Fibroblast of the conjunctiva (primary cell): ENCODE results near the gene IL4R.
"Not testable (repeated sequence)": the region's sequence is repeated elsewhere in the genome, so short reads cannot be mapped to it uniquely, and the experiment has no call there.

ENCODE experiments used
- DNase-seq: peaks from one replicate; pipeline ENCODE4 v3.0.0-alpha.2; 2010; ENCODE audit warnings: low read depth

IL4R gene

DNA sequence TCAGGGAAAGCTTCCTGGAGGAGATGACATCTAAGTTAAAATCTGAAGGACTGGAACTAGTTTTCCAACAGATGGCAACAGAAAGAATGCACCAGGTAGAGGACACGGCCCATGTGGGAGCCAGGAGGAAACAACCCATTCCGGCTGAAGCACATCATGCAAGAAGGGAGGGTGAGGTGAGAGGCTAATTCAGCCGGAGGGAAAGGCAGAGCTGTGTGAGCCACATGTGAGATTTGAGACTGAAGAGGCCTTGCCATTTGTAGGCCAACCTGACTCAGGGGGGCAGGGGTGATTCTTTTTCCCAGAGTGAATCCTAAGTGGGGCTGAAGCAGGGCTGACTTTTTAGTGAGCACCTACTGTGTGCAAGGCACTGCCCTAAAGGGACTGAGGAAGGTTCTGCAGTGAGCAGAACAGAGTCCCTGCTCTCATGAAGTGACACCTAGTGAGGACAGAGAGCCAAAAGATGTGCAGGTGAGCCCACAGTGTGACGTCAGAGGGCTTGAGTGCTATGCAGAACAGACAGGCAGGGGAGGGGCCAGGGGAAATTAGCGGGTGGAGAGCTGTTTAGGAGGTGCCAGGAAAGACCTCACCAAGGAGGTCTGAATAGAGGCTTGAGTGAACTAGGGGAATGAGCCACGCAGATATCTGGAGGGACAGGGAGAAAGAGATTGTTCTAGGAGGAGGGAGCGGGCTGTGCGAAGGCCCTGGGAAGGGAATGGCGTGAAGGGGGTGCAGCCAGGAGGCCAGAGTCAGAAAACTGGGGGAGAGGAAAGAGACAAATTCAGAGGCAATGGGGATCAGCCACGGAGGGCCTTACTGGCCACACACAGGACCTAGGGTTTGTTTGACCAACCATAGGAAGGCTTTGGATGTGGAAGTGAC, 68.4 kb downstream of the IL4R start:
- no peak for DNase-seq

GRCh38 chr16:27383556-27384243, 69.9 kb downstream of the IL4R start:
- no peak for DNase-seq

- DNase-seq, result no peak
Measured at GRCh38 chr16:27384425-27384824, 70.7 kb downstream of the IL4R start.

GRCh38 chr16:27385398-27385797, 71.6 kb downstream of the IL4R start:
- no peak for DNase-seq

DNA sequence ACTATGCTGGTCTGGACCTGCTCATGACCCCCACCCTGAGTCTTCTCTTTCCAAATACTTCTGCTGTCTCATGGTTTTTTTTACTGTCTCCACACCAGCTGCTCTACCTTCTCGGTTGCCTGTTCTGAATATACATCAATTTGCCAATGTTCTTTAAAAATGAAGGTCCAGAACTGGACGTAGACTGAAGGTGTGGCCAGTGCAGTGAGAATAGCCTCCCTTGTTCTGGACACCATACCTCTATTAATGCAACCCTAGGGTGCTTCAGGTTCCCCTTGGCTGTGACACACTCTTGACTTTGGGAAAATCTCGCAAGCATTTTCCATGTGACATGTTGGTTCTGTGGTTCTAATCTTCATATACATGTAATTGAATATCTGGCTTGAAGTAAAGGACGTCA, 72.9 kb downstream of the IL4R start:
- DNase-seq, result no peak

DNA sequence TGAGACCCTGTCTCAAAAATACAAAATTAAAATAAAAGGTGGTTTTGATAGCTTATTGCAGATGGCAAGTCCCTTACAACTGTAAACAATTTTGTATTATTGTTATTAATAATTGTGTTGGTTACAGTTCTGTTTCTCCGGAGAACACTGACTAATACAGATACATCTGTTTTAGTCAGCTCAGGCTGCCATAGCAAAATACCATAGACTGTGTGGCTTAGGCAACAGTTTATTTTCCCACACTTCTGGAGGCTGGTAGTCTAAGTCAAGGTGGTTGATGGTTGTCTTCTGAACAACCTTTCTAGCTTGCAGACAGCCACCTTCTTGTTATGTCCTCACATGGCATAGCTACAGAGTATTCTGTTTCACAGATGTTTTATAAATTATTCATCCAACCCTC, 74.0 kb downstream of the IL4R start:
- no peak for DNase-seq

DNA sequence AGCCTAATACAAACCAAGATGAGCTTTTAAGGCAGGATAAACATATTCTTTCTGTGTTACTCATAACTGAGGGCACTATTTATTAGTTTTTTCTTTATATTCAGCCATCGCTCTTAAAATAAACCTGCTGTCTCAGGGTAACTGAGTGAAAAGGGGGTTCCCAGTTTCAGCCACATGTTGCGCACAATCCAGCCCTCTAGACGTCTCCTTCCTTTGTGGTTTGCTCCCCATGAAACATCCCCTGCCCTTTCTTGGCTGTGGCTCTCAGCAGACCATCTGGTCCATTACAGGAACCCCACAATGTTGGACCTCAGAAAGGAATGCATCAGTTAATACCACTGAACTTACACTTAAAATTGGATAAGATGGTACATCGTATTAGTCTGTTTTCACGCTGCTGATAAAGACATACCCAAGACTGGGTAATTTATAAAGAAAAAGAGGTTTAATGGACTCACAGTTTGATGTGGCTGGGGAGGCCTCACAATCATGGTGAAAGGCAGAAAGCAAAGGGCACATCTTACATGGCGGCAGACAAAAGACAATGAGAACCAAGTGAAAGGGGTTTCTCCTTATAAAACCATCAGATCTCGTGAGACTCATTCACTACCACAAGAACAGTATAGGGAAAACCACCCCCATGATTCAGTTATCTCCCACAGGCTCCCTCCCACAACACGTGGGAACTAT, 75.6 kb downstream of the IL4R start:
- no peak for DNase-seq

- DNase-seq, result no peak
Measured at GRCh38 chr16:27390151-27390550, 76.4 kb downstream of the IL4R start.

GRCh38 chr16:27392671-27393070, 78.9 kb downstream of the IL4R start:
- DNase-seq, result no peak

GRCh38 chr16:27394516-27394915, 80.7 kb downstream of the IL4R start:
- no peak for DNase-seq

GRCh38 chr16:27398341-27398893, 84.6 kb downstream of the IL4R start:
- not testable (repeated sequence) for DNase-seq

- DNase-seq, result no peak
Measured at GRCh38 chr16:27398894-27399853, 85.4 kb downstream of the IL4R start.

GRCh38 chr16:27399969-27400368, 86.2 kb downstream of the IL4R start:
- DNase-seq, result no peak

- no peak for DNase-seq
Measured at GRCh38 chr16:27400751-27401620, 87.2 kb downstream of the IL4R start.

DNA sequence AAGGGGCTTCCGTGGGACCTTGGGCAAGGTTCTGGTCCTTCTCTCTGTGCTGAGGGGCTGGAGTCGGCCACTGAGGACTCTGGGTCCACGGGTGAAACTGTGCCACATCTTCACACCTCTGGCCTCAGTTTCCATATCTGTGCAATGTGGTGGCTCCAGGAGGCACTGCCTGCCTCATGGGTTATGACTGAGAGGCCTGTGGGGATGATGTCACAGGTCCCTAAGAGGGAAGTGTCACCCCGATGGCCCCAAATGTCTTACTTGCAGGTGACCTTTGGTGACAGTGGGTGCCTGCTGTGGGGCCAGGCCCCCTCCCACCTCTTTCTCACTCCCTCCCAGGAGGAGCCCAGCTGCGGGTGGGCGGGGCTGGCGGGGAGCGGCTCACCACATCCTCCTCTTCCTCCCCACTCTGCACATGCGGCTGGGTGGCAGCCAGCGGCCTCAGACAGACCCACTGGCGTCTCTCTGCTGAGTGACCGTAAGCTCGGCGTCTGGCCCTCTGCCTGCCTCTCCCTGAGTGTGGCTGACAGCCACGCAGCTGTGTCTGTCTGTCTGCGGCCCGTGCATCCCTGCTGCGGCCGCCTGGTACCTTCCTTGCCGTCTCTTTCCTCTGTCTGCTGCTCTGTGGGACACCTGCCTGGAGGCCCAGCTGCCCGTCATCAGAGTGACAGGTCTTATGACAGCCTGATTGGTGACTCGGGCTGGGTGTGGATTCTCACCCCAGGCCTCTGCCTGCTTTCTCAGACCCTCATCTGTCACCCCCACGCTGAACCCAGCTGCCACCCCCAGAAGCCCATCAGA, 88.2 kb downstream of the IL4R start, which contains the start of gene IL21R:
Gene IL21R, plus strand, starts transcription at position 407 of the 801 bp plus-strand sequence. CDS start 27,898 bp downstream, outside the sequence.
- no peak for DNase-seq

DNA sequence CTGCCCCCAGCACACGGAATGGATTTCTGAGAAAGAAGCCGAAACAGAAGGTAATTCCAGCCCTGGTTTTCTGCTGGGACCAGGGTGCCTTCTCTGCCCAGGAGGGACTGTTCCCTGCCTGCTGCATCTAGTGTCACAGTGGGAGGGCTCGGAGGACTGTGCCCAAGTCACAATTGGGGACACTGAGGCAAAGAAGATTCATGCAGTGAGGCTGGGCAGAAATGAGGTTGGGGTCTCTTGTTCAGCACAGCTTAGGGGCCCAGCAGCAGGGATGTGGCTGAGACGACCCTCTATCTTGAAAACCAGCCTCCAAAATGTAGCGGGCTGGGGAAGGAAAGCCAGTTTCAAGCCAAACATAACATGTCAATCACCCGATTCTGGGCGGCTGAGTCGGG, 88.8 kb downstream of the IL4R start:
- no peak for DNase-seq

DNA sequence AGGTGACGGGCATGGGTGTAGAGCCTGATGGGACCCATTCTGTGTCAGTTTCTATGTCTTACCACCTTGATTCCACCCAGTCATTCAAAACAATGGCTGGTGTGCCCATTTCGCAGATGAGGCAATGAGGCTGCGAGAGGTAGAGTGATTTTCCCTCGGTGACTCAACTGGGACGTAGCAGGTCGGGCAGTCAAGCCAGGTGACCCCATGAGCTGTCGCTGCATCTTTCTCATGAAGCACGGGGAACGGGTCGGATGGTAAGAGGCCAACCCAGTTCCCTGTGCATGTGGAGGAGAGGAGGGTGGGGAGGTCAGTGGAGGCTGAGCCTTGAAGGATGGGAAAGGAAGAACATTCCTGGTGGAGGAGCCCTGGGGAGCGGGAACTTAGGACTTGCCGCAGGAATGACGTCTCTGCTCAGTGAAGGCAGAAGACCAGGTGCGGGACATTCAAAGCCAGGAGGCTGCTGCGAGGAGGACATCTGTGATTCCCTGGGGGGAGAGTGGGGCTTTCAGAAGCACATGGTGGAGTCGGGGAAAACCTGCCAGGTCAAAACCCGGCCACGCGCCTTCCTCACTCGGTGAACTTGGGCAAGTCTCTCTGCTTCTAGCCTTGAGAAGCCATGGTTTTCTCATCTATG, 89.3 kb downstream of the IL4R start:
- DNase-seq, result no peak

DNA sequence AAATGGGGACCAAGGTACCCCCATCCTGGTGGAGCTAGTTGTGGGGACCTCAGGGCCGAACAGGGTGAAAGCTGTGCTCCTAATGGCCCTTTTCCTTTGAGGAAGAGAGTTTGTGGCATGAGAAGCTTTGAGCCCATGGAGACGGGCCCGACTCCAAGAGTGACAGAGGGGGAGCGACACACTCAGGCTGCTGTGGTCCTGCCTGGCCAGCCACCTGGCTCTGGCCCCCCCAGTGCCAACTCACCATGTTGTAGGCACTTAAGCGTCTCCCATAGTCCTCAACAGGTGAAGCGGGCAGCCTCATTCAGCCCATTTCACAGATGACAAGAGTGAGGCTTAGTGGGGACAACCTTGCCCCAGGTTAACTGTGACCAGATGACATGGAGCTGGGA, 89.8 kb downstream of the IL4R start:
- DNase-seq, result no peak
